Activated CD4-positive, alpha-beta T cell treated with anti-CD3 and anti-CD28 coated beads, Interleukin-2, amount 10 ng/mL, durations not matched to agents 24 days and 14 days (primary cell): ENCODE measurements around the gene SLC30A9. TPM values are rescaled to one million over a fixed set of nuclear protein-coding genes. Genes with fewer than 3 reads are reported as not detected.

Source experiments
- DNase-seq: peaks from one replicate; pipeline ENCODE4 v3.0.0; 2022
- H3K27ac Mint-ChIP-seq: one replicate; pipeline ENCODE4 v1.8.0; 2022; ENCODE audit warnings: mild to moderate bottlenecking, mixed read lengths
- H3K27me3 Mint-ChIP-seq: one replicate; pipeline ENCODE4 v1.8.0; 2022; ENCODE audit warnings: mixed read lengths
- H3K36me3 Mint-ChIP-seq: one replicate; pipeline ENCODE4 v1.8.0; 2022; ENCODE audit warnings: low read depth, mild to moderate bottlenecking, mixed read lengths
- H3K4me1 Mint-ChIP-seq: one replicate; pipeline ENCODE4 v1.8.0; 2021; ENCODE audit warnings: mixed read lengths
- H3K4me3 Mint-ChIP-seq: one replicate; pipeline ENCODE4 v1.8.0; 2022; ENCODE audit warnings: mild to moderate bottlenecking, moderate library complexity, mixed read lengths
- H3K9me3 Mint-ChIP-seq: one replicate; pipeline ENCODE4 v1.8.0; 2021; ENCODE audit warnings: mixed read lengths
- intact Hi-C: fragments of 100-400 bp; cut with micrococcal nuclease; formaldehyde crosslinking; loops from one replicate; pipeline ENCODE4 v1.15.1; 2023
- total RNA-seq: library from RNA; stranded (reverse); gene quantifications from 2 replicates; pipeline ENCODE4 v1.2.3, GENCODE V29; 2022

The SLC30A9 gene
- 44.7 and 46.9 TPM in 2 replicates for total RNA-seq

DNA sequence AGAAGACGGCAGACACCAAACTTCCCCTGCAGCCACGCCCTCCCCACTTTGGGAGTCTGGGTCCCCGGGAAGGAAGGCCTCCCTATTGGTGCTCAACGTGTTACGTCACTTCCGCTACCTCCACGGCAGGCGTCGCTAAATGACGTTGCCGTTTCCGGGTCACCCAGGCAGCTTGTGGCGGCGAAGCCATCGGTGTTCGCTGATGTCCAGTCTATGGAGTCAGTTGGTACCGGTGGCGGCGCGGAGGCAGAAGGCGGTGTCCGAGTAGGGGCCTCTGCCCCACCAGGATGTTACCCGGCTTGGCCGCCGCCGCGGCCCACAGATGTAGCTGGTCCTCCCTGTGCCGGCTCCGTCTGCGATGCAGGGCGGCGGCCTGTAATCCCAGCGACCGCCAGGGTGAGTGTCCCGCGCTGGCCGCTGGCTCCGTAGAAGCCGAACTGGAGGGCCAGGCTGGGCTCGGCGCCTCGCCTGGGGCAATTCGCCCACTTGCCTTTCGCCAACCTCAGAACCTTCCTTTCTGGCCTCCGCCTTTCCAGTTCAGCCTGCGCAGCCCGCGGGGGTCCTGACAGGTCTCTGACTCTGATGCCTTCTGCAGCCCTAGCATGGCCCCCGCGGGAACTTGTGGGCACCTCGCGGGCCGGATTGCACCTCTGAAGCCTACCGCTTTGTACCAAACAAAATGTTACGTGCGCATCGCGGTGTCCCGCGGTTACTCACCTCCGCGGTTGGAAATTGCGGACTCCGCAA, at the start of gene SLC30A9:
Gene SLC30A9 (plus strand): TSS at position 166 of the 747 bp plus-strand sequence. CDS start 122 bp downstream, at position 288.
- intact Hi-C loops = loop anchor here (1.0 kb wide), 1 partner anchor 55 kb away; the partner anchor contains the start of gene TMEM33
- Mint-ChIP-seq H3K27me3 (no peaks in the 10 kb centered on the region), H3K4me1 (peaks cover 22% of the 10 kb centered on the region), H3K9me3 (no peaks in the 10 kb centered on the region), H3K36me3 (peaks cover 5% of the 10 kb centered on the region), H3K4me3 (peak within 1 kb of the TSS; percentile 99), H3K27ac (peak within 1 kb of the TSS; percentile 94)
- DNase-seq = peak; percentile 98

DNA sequence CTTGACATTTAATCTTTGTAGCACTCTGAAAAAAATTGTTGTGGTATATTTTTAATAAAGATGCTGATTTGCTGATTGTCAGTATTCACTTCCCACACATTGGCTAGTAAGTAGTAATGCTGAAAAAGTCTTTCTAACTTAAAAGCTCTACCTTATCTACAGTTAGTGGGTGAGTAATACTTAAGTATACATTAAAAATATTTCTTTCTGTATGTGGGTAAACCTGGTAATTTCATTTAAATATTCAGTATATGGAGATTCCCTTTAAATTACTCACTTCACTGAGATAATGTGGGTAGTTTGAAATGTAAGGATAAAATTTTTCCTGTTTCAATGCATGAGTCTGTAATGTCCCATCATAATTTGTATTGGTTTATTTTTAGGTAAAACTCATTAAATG, 49.5 kb upstream of the SLC30A9 start:
- peaks cover 21% of the 10 kb centered on the region for H3K4me1 Mint-ChIP-seq
- DNase-seq = no peak
- H3K9me3 Mint-ChIP-seq = no peaks in the 10 kb centered on the region
- H3K27ac Mint-ChIP-seq = no peak overlapping the region
- H3K27me3 Mint-ChIP-seq = no peaks in the 10 kb centered on the region
- H3K4me3 Mint-ChIP-seq = no peak overlapping the region
- intact Hi-C loops = no loop called here
- H3K36me3 Mint-ChIP-seq = peaks cover 51% of the 10 kb centered on the region

DNA sequence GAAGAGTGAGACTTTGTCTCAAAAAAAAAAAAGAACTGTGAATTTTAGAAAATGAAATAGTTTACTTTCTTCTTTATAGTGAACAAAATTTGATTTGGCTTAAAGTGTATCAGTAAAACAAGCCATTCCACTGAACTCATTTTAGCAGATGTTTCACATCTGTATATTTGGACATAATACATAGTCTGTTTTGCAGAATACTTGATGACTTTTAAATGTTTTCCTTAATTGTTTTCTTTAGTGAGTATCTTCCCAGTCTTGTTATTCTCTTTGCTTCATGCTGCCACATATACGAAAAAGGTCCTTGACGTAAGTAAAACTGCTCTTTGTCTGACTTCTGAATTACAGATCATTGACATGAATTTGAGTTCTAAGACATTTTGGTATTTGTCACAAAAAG, 46.8 kb upstream of the SLC30A9 start:
- Mint-ChIP-seq H3K27ac (no peak overlapping the region), H3K4me3 (no peak overlapping the region), H3K36me3 (peaks cover 44% of the 10 kb centered on the region)

DNA sequence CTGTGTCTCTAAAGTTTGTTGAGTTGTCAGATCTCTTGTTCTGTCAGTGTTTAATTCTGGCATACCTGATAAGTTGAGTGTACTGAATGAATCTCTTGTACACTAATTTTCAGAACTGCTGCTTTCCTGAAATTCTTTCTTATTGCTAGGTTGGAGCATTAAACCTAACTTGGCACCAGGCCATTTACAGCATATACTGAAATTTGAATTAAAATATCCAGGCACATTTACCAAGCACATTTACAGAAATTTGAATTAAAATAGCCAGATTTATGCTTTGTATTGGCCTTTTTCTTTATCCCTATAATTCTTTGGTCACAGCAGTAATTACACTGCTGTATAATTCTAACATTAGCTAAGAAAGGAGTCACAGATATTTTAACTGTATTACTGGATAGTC, 46.2 kb upstream of the SLC30A9 start:
- no peak for DNase-seq
- Mint-ChIP-seq H3K27me3 (no peaks in the 10 kb centered on the region), H3K4me1 (peaks cover 14% of the 10 kb centered on the region), H3K27ac (no peak overlapping the region), H3K36me3 (peaks cover 43% of the 10 kb centered on the region), H3K9me3 (no peaks in the 10 kb centered on the region), H3K4me3 (no peak overlapping the region)
- intact Hi-C loops = no loop called here

More for the DNA sequence above, 46.8 kb upstream of the SLC30A9 start:
- Mint-ChIP-seq H3K27me3 (no peaks in the 10 kb centered on the region), H3K4me1 (peaks cover 14% of the 10 kb centered on the region), H3K9me3 (no peaks in the 10 kb centered on the region)
- intact Hi-C loops = no loop called here
- DNase-seq = no peak

DNA sequence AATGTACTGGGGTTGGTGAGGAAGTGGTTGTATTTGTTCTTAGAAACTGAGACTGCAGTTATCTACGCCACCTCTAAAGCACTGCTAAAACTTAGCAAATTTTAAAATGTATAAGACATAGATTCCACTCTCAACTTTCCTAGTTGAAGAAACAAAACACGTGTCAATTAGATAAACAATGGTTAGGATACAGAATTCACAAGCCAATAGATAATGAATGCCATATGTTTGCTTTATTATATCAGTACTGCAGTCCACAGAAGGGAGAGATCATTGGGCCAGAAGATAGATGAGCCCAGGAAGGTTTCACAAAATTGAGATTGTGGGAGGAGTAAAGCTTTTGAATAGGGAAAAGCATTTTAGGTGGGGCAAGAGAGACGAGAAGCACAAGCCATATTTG, 40.8 kb upstream of the SLC30A9 start:
- no peak overlapping the region for H3K4me3 Mint-ChIP-seq
- H3K27ac Mint-ChIP-seq = no peak overlapping the region
- H3K27me3 Mint-ChIP-seq = no peaks in the 10 kb centered on the region
- H3K9me3 Mint-ChIP-seq = no peaks in the 10 kb centered on the region
- DNase-seq = no peak
- H3K4me1 Mint-ChIP-seq = peaks cover 23% of the 10 kb centered on the region
- intact Hi-C loops = no loop called here
- peaks cover 58% of the 10 kb centered on the region for H3K36me3 Mint-ChIP-seq

- H3K4me3 Mint-ChIP-seq = no peak overlapping the region
- H3K27ac Mint-ChIP-seq = no peak overlapping the region
- no peaks in the 10 kb centered on the region for H3K4me1 Mint-ChIP-seq
- H3K36me3 Mint-ChIP-seq = peaks cover 19% of the 10 kb centered on the region
- no peaks in the 10 kb centered on the region for H3K27me3 Mint-ChIP-seq
- intact Hi-C loops = no loop called here
- no peaks in the 10 kb centered on the region for H3K9me3 Mint-ChIP-seq
- DNase-seq = no peak
Measured at GRCh38 chr4:41957634-41958033, 32.7 kb upstream of the SLC30A9 start.

- Mint-ChIP-seq H3K9me3 (peaks cover 1% of the 10 kb centered on the region), H3K27ac (no peak overlapping the region), H3K4me3 (no peak overlapping the region), H3K27me3 (no peaks in the 10 kb centered on the region), H3K36me3 (peaks cover 5% of the 10 kb centered on the region), H3K4me1 (no peaks in the 10 kb centered on the region)
- intact Hi-C loops = no loop called here
- DNase-seq = no peak
Measured at GRCh38 chr4:41963105-41963504, 27.2 kb upstream of the SLC30A9 start.

GRCh38 chr4:41964401-41964800, 25.9 kb upstream of the SLC30A9 start:
- H3K9me3 Mint-ChIP-seq = peaks cover 5% of the 10 kb centered on the region
- no peaks in the 10 kb centered on the region for H3K4me1 Mint-ChIP-seq
- H3K27ac Mint-ChIP-seq = no peak overlapping the region
- no peak for DNase-seq
- H3K27me3 Mint-ChIP-seq = no peaks in the 10 kb centered on the region
- intact Hi-C loops = no loop called here
- H3K4me3 Mint-ChIP-seq = no peak overlapping the region
- peaks cover 4% of the 10 kb centered on the region for H3K36me3 Mint-ChIP-seq

DNA sequence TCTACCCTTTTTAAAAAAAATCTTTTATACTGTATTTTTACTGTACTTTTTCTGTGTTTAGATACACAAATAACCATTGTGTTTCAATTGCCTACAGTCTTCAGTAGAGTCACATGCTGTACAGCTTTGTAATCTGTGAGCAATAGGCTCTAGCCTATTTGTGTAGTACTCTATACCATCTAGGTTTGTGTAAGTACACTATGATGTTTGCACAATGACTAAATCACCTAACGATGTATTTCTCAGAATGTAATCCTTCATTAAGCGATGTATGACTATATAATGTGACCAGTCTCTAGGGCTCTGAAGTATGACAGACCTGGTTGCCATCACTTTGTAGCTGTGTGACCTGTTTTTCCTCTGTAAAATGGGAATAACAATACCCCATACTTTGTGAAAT, 22.9 kb upstream of the SLC30A9 start:
- H3K4me3 Mint-ChIP-seq = no peak overlapping the region
- H3K36me3 Mint-ChIP-seq = peaks cover 2% of the 10 kb centered on the region
- intact Hi-C loops = no loop called here
- no peaks in the 10 kb centered on the region for H3K4me1 Mint-ChIP-seq
- H3K27ac Mint-ChIP-seq = no peak overlapping the region
- no peaks in the 10 kb centered on the region for H3K27me3 Mint-ChIP-seq
- DNase-seq = no peak
- peaks cover 5% of the 10 kb centered on the region for H3K9me3 Mint-ChIP-seq

DNA sequence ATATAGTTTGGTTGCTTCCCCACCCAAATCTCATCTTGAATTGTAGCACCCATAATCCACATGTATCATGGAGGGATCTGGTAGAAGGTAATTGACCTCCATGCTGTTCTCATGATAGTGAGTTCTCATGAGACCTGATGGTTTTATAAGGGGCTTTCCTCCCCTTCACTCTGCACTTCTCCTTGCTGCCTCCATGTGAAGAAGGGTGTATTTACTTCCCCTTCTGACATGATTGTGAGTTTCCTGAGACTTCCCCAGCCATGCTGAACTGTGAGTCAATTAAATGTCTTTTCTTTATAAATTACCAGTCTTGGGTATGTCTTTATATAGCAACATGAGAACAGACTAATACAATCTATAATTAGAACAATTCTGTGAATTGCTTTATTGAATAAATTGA, 20.7 kb upstream of the SLC30A9 start:
- Mint-ChIP-seq H3K27ac (no peak overlapping the region), H3K9me3 (peaks cover 5% of the 10 kb centered on the region), H3K4me3 (no peak overlapping the region), H3K36me3 (peaks cover 2% of the 10 kb centered on the region), H3K27me3 (no peaks in the 10 kb centered on the region), H3K4me1 (no peaks in the 10 kb centered on the region)
- intact Hi-C loops = no loop called here
- DNase-seq = no peak

GRCh38 chr4:41975341-41975740, 15.0 kb upstream of the SLC30A9 start:
- Mint-ChIP-seq H3K4me1 (peaks cover 5% of the 10 kb centered on the region), H3K36me3 (no peaks in the 10 kb centered on the region), H3K27me3 (no peaks in the 10 kb centered on the region), H3K4me3 (no peak overlapping the region), H3K27ac (no peak overlapping the region), H3K9me3 (no peaks in the 10 kb centered on the region)
- no peak for DNase-seq
- intact Hi-C loops = no loop called here

DNA sequence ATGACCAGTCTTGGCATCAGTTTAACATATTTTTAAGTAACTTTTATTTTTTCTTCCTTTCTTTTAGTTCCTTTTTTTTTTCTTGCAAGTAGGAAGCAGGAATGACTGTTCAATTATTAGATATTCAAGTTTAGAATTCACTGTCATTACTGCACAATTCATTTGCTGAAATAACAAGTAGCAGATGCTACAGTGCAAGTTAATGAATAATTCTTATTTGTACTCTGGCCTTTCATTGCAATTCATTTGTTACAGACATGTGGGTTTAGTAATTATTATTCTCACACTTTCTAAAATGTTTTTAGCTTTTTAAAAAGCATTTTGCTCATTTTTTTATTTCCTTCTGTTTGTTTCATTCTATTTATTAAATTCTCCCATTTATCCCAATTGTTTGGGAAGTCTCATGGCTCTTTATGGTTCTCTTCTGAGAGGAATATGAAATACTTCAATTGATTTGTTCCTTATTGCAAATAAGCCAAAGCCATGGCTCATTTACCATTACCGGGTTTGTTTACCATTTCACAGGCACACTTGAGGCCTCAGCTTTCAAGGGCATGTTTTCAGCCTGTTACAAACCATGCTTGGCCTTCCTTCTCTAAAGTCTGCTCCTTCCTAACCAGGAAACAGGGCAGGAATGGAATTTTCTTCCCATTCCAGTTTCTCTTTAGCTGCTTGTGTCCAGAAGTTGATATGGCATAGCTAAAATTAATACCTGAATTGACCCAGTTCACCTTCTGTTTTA, 13.4 kb upstream of the SLC30A9 start:
- H3K4me1 Mint-ChIP-seq = peaks cover 5% of the 10 kb centered on the region
- no peaks in the 10 kb centered on the region for H3K9me3 Mint-ChIP-seq
- no peaks in the 10 kb centered on the region for H3K27me3 Mint-ChIP-seq
- DNase-seq = no peak
- no peak overlapping the region for H3K27ac Mint-ChIP-seq
- intact Hi-C loops = no loop called here
- no peak overlapping the region for H3K4me3 Mint-ChIP-seq
- H3K36me3 Mint-ChIP-seq = no peaks in the 10 kb centered on the region

DNA sequence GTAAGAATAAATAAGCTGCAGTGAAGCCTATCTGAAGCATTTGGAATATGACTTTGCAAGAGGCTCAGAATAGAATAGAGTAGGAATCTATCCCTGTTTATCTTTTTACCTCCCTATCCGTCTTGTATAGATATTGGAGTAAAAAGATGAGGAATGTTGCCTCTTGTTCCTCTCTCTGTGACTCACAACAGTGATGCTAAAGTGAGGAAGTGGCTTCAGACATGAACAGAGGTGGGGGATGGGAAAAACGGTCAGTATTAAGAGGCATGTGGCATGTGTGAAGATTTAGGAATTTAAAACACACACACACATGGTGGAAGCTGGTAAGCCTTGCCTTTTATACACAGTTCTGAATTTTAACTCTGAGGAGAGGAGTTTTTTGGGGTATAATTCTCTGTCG, 12.6 kb upstream of the SLC30A9 start:
- intact Hi-C loops = no loop called here
- H3K4me1 Mint-ChIP-seq = peaks cover 5% of the 10 kb centered on the region
- no peak overlapping the region for H3K27ac Mint-ChIP-seq
- no peaks in the 10 kb centered on the region for H3K36me3 Mint-ChIP-seq
- H3K9me3 Mint-ChIP-seq = no peaks in the 10 kb centered on the region
- no peak overlapping the region for H3K4me3 Mint-ChIP-seq
- no peak for DNase-seq
- no peaks in the 10 kb centered on the region for H3K27me3 Mint-ChIP-seq

DNA sequence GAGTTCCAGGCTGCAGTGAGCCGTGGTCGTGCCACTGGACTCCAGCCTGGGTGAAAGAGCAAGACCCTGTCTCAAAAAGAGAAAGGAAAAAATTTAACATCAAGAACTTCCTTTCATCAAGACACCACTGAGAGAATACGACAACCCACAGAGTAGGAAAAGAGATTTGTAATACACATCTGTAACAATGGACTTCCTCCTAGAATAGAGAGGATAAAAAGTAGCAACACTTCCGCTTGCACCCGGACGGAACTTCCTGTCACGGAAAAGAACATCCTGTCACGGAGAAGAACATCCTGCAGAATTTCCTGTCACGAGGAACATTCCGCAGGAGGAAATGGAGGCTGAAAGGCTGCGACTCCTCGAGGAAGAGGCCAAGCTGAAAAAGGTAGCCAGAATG, 8.9 kb upstream of the SLC30A9 start, which contains the start of gene DCAF4L1:
Gene DCAF4L1 (plus strand): TSS at position 301 of the 400 bp plus-strand sequence. CDS start 37 bp downstream, at position 338.
- intact Hi-C loops = no loop called here
- Mint-ChIP-seq H3K27me3 (peaks cover 6% of the 10 kb centered on the region), H3K27ac (no peak within 1 kb of the TSS), H3K4me1 (peaks cover 7% of the 10 kb centered on the region), H3K4me3 (no peak within 1 kb of the TSS), H3K9me3 (no peaks in the 10 kb centered on the region), H3K36me3 (no peaks in the 10 kb centered on the region)
- DNase-seq = no peak
